GM21529 (cell line): ENCODE results near the gene PDC.
A peak's percentile ranks its signal among the peaks of the same experiment; 100 is the strongest.

Source experiments
- ATAC-seq: cut with Tn5 transposase; IDR thresholded peaks from one replicate; pipeline ENCODE4 v1.9.1; 2021; ENCODE audit not compliant: unreplicated experiment

Gene PDC

GRCh38 chr1:186461014-186461413, at the start of gene PDC:
Gene PDC (minus strand): TSS chr1:186461114. CDS start chr1:186449459, 11,655 bp downstream.
- no peak for ATAC-seq

- no peak for ATAC-seq
Measured at GRCh38 chr1:186503190-186503589, 42.3 kb upstream of the PDC start.

- no peak for ATAC-seq
Measured at GRCh38 chr1:186502087-186502486, 41.2 kb upstream of the PDC start.

GRCh38 chr1:186500804-186501203, 39.9 kb upstream of the PDC start:
- no peak for ATAC-seq

- ATAC-seq: no peak
Measured at GRCh38 chr1:186499571-186499970, 38.7 kb upstream of the PDC start.

GRCh38 chr1:186498695-186499389, 37.9 kb upstream of the PDC start:
- no peak for ATAC-seq

GRCh38 chr1:186498071-186498470, 37.2 kb upstream of the PDC start:
- no peak for ATAC-seq

- ATAC-seq: no peak
Measured at GRCh38 chr1:186497651-186498050, 36.7 kb upstream of the PDC start.

GRCh38 chr1:186496171-186496851, 35.4 kb upstream of the PDC start:
- no peak for ATAC-seq

GRCh38 chr1:186494832-186495271, 33.9 kb upstream of the PDC start:
- ATAC-seq: peak; percentile 67

GRCh38 chr1:186492531-186493291, 31.8 kb upstream of the PDC start:
- ATAC-seq: no peak

GRCh38 chr1:186491336-186491735, 30.4 kb upstream of the PDC start:
- ATAC-seq: no peak

- no peak for ATAC-seq
Measured at GRCh38 chr1:186487163-186487562, 26.2 kb upstream of the PDC start.

GRCh38 chr1:186486061-186486460, 25.1 kb upstream of the PDC start:
- no peak for ATAC-seq

GRCh38 chr1:186483561-186483960, 22.6 kb upstream of the PDC start:
- no peak for ATAC-seq

GRCh38 chr1:186482661-186483255, 21.8 kb upstream of the PDC start:
- ATAC-seq: peak; percentile 87

GRCh38 chr1:186481303-186481888, 20.5 kb upstream of the PDC start:
- ATAC-seq: no peak

- ATAC-seq: no peak
Measured at GRCh38 chr1:186479162-186479561, 18.2 kb upstream of the PDC start.

GRCh38 chr1:186476264-186477040, 15.5 kb upstream of the PDC start:
- ATAC-seq: no peak

- ATAC-seq: no peak
Measured at GRCh38 chr1:186474208-186474607, 13.3 kb upstream of the PDC start.
